HG02642 (cell line): ENCODE measurements around the gene TJP3.
"Not testable (repeated sequence)": the region's sequence is repeated elsewhere in the genome, so short reads cannot be mapped to it uniquely, and the experiment has no call there.

Experiments
- ATAC-seq: cut with Tn5 transposase; IDR thresholded peaks from one replicate; pipeline ENCODE4 v1.9.1; 2021; ENCODE audit warnings: mild to moderate bottlenecking; ENCODE audit not compliant: unreplicated experiment, poor library complexity

The TJP3 gene

DNA sequence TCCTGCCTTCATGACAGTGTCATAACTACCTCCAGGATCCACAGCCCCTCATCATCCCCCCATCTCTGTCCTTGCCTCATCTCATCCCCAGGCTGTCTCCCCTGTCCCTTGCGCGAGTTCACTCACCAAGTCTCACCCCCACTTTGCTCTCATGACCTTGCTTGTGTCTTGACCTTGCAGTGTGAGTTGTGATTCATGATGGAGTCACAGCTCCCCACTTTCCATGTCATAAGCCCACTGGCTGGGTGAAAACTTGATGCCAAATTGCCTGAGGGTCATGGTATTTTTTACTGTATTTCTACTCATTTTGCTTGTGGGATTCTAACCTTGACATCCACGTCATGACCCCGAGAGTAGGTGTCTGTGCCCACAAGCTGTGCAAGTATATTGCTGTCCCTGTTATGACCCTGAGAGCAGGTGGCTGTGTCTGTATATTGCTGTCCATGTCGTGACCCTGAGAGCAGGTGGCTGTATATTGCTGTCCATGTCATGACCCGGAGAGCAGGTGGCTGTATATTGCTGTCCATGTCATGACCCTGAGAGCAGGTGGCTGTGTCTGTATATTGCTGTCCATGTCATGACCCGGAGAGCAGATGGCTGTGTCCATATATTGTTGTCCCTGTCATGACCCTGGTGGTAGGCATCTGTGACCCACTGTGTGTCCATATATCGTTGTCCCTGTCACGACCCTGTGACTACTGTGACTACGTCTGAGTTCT, 29.5 kb downstream of the TJP3 start:
- no peak for ATAC-seq

DNA sequence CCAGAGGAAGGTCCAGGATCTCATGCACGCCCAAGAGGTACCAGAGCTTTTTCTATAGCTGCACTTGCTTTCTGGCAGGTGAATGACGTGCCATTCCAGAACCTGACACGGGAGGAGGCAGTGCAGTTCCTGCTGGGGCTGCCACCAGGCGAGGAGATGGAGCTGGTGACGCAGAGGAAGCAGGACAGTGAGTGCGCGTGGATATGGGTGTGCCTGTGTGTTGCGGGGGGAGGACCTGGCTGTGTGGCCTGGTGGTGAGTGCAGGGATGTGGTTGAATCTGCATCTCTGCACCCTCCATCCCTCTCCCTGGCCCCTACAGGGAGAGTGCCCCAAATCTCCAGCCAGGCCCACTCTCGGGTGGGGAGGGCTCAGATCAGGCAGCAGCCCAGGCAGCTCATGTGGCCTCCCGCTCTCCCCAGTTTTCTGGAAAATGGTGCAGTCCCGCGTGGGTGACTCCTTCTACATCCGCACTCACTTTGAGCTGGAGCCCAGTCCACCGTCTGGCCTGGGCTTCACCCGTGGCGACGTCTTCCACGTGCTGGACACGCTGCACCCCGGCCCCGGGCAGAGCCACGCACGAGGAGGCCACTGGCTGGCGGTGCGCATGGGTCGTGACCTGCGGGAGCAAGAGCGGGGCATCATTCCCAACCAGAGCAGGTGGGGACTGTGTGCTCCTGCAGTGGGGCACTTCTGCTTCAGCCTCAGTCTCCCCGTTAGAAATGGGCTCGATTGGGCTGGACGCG, 30.5 kb downstream of the TJP3 start:
- ATAC-seq = no peak

DNA sequence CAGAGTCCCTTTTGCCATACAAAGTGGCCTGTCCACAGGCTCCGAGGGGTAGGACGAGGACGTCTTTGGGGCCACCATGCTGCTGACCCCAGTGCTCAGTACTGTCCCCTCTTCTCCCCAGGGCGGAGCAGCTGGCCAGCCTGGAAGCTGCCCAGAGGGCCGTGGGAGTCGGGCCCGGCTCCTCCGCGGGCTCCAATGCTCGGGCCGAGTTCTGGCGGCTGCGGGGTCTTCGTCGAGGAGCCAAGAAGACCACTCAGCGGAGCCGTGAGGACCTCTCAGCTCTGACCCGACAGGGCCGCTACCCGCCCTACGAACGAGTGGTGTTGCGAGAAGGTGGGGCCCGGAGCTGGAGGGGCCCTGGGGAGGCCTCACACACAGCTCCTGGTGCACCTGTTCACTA, 32.2 kb downstream of the TJP3 start:
- no peak for ATAC-seq

DNA sequence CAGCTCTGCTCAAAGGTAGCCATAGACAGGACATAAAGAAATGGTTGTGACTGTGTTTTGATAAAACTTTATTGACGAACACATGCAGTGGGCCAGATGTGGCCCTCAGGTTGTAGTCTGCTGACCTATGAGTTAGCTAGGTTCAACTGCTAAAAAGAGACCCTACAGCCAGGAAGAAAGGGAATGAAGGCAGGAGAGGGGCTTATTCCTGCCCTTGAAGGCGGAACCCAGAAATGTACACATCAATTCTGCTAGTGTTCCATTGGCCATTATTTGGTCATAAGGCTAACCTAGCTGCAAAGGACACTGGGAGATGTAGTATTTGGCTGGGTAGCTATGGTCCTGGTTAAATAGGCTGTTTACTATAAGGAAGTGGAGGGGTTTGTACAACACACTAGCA, 35.3 kb downstream of the TJP3 start:
- ATAC-seq = no peak

DNA sequence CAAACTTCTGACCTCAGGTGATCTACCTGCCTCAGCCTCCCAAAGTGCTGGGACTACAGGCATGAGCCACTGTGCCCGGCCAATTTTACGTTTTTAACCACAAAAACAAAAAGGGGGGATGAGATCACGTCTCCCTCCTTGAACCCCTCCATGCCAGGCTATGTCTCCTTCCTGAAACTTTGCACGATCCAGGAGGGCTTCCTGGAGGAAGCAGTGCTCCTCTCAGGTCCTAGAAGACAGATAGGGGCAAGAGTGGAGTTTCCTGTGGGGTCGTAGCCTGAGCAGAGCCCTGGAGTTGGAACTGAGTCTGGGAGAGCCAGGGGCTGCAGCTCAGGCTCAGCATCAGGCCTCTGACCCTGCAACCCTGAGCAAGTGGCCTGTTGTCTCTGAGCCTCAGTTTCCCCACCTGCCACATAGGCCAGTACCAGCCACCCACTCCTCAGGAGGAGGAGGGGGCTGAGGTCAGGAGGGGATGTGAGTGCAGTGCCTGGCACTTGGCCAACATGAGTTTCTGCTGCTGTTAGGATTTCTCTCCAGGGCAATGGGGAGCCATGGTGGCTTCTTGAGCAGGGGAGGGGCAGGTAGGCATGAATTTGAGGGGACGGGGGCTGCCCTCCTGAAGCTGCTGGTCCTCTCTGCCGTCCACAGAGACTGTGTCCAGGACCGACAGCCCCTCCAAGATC, 37.3 kb downstream of the TJP3 start:
- no peak for ATAC-seq

DNA sequence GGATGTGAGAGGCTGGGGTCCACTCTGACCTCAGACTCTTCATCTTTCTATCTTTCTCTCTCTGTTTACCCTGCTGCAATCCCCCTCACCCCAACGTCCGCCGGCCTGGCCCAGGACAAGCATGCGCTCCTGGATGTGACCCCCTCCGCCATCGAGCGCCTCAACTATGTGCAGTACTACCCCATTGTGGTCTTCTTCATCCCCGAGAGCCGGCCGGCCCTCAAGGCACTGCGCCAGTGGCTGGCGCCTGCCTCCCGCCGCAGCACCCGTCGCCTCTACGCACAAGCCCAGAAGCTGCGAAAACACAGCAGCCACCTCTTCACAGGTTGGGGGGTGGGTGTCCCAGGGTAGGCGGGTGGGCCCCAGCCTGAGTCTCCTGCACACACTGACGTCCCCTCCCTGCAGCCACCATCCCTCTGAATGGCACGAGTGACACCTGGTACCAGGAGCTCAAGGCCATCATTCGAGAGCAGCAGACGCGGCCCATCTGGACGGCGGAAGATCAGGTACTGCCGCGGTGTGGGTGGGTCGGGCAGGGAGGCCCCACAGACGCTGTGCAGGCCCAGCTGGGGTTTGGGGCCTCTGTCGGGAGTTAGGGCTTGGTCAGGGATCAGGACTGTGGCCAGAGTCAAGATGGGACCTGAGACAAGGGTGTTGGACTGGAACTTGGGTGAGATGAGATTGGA, 38.3 kb downstream of the TJP3 start:
- ATAC-seq = no peak

DNA sequence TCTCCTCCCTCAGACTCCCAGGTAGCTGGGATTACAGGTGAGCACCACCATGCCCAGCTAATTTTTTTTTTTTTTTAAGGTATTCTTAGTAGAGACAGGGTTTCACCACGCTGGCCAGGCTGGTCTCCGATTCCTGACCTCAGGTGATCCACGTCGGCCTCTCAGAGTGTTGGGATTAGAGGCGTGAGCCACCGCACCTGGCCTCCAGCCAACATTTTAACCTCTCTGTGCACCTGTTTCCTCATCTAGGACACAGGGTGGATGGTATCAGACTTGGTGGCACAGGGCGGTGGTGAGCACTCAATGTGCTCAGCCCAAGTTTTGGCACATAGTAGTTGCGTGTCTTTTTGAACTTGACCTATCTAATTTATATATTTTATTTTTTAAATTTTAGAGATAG, 40.8 kb downstream of the TJP3 start:
- ATAC-seq = no peak

DNA sequence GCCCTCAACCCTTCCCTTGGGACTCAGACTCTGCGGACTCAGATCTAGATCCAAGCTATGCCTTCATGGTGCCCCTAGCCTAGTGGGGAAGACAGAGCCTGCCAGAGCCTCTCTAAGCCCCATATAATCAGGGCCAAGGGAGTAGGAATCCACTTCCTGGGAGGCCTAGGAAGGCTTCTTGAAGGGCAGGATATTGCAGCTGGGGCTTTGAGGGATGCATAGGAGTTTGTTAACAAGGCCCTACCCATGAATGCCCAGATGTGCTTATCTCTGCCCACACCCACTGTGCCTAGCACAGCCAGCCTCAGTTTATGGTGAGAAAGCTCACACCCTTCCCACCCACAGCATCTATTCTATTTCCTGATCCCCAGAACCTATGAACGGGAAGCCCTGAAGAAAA, 42.0 kb downstream of the TJP3 start:
- no peak for ATAC-seq

DNA sequence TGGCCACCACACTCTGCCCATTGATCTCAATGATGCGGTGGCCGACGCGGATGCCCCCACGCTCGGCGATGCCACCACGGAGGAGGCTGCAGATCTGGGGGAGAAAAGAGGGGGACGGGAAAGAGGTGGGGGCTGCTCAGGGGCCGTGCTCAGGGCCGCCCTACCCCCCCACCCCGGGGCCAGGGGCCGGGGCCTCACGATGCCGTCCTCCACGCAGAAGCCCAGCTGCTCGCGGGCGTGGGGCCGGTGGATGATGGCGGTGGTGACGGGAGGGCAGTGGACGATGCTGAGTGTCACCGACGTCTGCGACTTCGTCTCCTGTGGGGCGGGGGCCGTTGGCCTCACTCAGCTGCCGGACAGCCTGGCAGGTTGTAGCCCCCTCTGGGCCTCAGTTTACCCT, 43.1 kb downstream of the TJP3 start:
- no peak for ATAC-seq

DNA sequence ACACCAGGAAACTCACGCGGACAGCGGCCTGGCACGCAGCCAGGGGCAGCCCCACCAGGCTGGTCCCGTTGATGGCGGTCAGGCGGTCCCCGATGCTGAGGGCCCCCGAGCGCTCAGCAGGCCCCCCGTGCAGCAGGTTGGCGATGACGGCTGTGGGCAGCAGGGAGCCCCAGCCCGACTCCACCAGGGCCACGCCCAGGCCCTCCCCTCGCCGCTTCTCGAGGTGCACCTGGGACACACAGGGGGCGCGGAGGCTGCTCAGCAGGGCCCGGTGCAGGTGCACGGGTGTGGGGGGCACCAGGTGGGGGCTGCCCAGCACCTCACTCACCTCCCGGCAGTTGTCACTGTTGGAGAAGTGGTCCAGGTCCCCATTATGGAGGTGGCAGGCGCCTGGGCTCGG, 44.3 kb downstream of the TJP3 start:
- ATAC-seq = no peak

DNA sequence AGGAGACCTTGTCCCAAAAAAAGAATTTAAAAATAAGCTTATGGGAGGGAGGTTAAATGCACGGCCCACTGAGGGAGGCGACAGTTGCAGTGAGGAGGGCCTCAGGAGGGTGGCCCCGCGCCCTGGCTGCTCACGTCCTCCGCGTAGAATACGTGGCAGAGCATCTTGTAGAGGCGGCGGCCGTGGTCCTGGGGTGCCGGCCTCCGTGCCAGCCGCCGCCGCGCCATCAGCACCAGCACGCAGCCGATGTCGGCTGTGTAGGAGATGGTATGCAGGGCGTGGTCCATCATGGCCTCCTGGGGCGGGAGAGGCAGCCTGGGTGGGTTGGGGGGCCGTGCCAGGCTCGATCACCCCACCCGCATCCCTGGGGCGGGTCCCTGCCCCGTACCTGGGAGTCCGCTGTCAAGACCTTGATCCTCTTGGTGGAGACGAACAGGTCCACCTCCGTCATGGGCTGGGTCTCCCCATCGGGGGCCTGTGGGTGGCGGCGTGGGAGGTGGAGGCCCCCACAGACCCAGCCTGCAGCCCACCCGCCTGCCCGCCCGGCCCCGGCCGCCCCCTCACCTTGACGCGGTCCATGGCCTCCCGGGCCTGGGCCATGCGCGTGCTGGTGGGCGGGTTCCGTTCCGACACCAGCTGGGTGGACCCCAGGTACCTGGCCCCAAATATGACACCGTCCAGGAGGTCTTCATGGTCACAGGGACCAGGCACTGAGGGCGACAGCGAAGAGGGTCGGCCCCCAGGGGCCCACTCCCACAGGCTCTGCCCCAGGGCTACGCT, 45.6 kb downstream of the TJP3 start:
- ATAC-seq = no peak

DNA sequence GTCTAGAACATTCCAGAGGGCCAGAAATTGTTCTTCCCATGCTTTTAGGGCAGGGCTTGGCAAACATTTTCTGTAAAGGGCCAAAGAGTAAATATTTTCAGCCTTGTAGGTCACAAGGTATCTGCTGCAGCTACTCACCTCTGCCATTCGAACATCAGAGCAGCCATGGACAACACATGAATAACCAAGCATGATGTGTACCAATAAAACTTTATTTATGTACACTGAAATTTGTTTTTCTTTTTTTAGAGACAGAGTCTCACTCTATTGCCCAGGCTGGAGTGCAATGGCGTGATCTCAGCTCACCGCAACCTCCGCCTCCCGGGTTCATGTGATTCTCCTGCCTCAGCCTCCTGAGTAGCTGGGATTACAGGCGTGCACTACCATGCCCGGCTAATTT, 49.5 kb downstream of the TJP3 start:
- not testable (repeated sequence) for ATAC-seq

DNA sequence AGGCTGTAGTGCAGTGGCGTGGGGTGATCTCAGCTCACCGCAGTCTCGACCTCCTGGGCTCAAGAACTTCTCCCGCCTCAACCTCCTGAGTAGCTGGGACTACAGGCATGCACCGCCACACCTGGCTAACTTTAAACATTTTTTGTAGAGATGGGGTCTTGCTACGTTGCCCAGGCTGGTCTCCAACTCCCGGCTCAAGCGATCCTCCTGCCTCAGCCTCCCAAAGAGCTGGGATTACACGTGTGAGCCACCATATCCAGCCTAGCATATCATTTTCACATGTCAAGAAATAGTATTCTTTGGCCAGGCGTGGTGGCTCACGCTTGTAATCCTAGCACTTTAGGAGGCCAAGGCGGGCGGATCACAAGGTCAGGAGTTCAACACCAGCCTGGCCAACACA, 50.1 kb downstream of the TJP3 start:
- ATAC-seq = not testable (repeated sequence)

DNA sequence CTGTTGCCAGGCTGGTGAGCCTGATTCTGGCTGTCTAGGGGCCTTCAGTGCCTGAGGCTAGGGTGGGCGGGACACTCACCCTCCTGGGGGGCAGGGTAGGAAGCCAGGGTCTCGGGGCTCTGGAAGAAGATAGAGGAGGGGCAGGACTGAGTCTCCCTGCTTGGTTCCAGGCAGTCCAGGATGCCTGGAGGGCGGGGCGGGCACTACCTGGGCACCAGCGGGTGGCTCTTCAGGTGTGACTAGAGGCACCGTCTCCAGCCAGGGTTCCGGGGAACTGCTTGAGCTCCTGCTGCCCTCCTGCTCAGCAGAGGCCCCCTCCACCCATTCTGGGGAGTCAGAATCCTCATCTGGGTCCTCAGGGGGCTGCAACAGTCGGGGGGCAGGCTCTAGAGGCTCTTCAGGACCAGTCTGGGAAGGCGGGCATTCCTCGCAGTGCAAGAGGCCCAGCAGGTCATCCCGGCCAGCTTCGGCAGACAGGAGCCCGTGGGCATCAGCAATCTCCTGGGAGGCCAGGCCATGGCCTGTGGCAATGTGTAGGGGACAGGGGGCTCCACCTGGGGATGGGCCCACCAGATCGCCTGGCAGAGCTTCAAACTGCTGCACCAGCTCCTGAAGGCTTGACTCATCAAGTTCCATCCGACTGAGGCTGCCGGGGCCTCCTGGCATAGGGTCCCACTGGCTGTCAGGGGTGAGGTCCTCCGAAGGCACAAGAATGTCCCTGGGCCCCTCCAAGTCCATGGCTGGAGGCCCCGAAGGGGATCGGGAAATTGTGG, 51.5 kb downstream of the TJP3 start:
- ATAC-seq = no peak

DNA sequence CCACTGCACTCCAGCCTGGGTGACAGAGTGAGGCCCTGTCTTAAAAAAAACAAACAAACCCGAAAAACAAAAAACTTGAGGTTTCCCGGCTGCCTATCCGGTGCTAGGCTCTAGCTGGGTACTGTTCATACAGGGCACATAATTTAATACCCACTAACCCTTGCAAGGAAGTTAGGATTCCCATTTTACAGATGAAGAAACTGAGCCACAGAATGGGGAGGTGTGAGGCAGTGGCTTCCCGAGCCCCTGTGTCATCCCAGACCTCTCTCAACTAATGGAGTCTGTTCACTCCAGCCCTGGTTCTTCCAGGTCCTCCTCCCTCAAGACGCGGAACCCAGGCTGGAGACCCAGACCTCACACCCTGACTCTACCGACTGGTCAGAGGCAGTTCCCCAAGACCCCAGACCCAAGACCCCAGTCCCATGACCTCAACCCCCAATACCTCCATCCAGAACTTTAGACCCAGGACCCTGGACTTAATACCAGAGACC, 52.7 kb downstream of the TJP3 start:
- ATAC-seq = no peak

DNA sequence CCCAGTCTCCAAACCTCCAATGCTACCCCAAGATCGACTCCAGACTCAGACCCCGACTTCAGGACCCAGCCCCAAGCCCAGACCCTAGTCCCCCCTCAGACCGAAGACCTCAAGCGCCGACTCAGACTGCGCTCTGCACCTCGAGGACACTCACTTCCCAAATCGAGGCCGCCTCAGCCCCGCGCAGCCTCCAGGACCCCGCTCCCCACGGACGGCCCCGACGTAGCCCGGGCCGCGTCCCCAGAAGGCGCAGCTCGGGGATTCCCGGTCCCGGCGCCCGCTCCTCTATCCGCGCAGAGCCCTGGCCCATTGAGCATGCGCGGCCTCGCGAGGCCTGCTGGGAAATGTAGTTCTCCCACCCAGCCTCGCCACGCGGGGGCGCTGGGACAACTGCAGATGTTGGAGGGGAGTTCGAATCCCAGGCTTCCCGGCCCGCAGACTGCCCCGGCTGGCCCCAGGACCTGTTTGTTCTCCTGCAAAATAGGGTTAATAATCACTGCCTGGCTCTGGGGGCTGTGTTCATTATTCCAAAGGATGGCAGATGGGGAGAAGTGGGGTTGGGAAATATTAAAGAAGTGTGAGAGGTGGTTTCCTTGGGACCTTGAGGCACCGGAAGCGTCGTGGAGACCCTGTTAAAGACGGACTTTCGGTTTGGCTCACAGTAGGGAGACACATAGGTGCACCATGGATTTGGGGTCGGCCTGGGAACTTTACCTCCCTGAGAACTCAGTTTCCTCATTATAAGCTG, 53.4 kb downstream of the TJP3 start, which contains the start of gene APBA3:
Gene APBA3 (minus strand): TSS at position 311 of the 748 bp plus-strand sequence. CDS start 1,428 bp downstream, outside the sequence.
- ATAC-seq = peak; percentile 60

DNA sequence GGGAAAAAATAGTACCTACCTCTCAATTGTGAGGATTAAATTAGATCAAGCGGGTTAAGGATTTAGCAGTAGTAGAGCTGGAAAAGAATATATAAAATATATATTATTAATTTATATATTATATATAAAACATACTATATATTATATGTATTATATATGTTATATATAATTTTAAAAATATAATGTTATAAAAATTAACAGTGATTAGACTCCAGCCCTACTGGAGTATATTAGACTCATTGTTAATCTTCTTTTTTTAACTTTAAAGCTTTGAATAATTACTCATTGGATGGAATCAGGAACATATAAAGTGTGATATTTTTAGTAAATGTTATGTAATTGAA, 53.9 kb downstream of the TJP3 start:
- no peak for ATAC-seq
